GM12878 (cell line): ENCODE measurements around the gene KCNH6. TPM values are rescaled to one million over a fixed set of nuclear protein-coding genes. Genes with fewer than 3 reads are reported as not detected.
A peak's percentile ranks its signal among the peaks of the same experiment; 100 is the strongest.

Source experiments
- ATAC-seq: fragments of 200-7000 bp; cut with Tn5 transposase; 3 replicates; pipeline ENCODE4 v1.9.1; 2020; ENCODE audit warnings: mild to moderate bottlenecking, moderate library complexity
- BruUV-seq: library from RNA; stranded (reverse); fragments of 400-500 nt; replicated peaks from 2 replicates; lab custom pipeline; 2021; lab: Mats Ljungman, UMichigan
- CTCF ChIA-PET: fragments of 300-600 bp; sonication (Branson Sonifier 250); formaldehyde crosslinking; extraction: SDS; loops from one replicate; lab custom pipeline; 2021; ENCODE audit warnings: inconsistent platforms; lab: Yijun Ruan, JAX
- POLR2A ChIA-PET: fragments of 350-600 bp; formaldehyde crosslinking; extraction: SDS; loops from one replicate; lab custom pipeline; 2021; ENCODE audit warnings: inconsistent platforms; lab: Charles Lee
- RAD21 ChIA-PET: fragments of 300-600 bp; sonication (Branson Sonifier 250); formaldehyde crosslinking; loops from one replicate; lab custom pipeline; 2023; ENCODE audit warnings: antibody characterized with exemption; ENCODE audit not compliant: unreplicated experiment; lab: Charles Lee
- SMC1A ChIA-PET: fragments of 300-600 bp; sonication (Branson Sonifier 250); formaldehyde crosslinking; loops from one replicate; lab custom pipeline; 2023; ENCODE audit not compliant: unreplicated experiment, uncharacterized antibody; lab: Charles Lee
- DNase-seq: peaks from one replicate; pipeline ENCODE4 v3.0.0-alpha.2; 2011; ENCODE audit warnings: low read depth, low spot score
- FAIRE-seq: peaks from 3 replicates; lab custom pipeline; 2011; peaks lifted over from hg19 to GRCh38; lab: Jason Lieb, UNC
- H2AFZ ChIP-seq: 2 replicates; pipeline ENCODE4 v1.6.0; 2011; ENCODE audit warnings: low read depth, low read length, control low read depth; ENCODE audit not compliant: control insufficient read depth
- H3K27ac ChIP-seq: 2 replicates; pipeline ENCODE4 v1.5.1; 2011; ENCODE audit warnings: control low read depth; ENCODE audit not compliant: control insufficient read depth, insufficient read depth
- H3K27me3 ChIP-seq, 2 experiments: replicated peaks in 1 of 2; 2 replicates each; pipeline versions ENCODE4 v1.6.0 to v1.6.1; 2011; ENCODE audit warnings: low read length in 1 of 2; ENCODE audit not compliant: control insufficient read depth in 2 of 2, insufficient read depth in 2 of 2
- H3K36me3 ChIP-seq, 2 experiments: 2 replicates each; pipeline ENCODE4 v1.5.1; 2011; ENCODE audit warnings: low read length in 1 of 2; ENCODE audit not compliant: control insufficient read depth in 2 of 2, insufficient read depth in 2 of 2
- H3K4me1 ChIP-seq: 2 replicates; pipeline ENCODE4 v1.6.1; 2011; ENCODE audit warnings: mild to moderate bottlenecking, low read length, moderate library complexity, mixed read lengths; ENCODE audit not compliant: control insufficient read depth, insufficient read depth
- H3K4me2 ChIP-seq: 2 replicates; pipeline ENCODE4 v1.6.0; 2011; ENCODE audit warnings: control low read depth; ENCODE audit not compliant: control insufficient read depth, insufficient read depth
- H3K4me3 ChIP-seq: fragments of 200-600 bp; sonication (generic); 2 replicates; pipeline ENCODE4 v1.5.1; 2016
- H3K79me2 ChIP-seq: 2 replicates; pipeline ENCODE4 v1.6.0; 2011; ENCODE audit warnings: low read length; ENCODE audit not compliant: control insufficient read depth, insufficient read depth
- H3K9ac ChIP-seq: 2 replicates; pipeline ENCODE4 v1.8.0; 2011; ENCODE audit warnings: low read length, control low read depth, mixed read lengths; ENCODE audit not compliant: control insufficient read depth, insufficient read depth
- H3K9me3 ChIP-seq: replicated peaks from 3 replicates; pipeline ENCODE4 v1.5.1; 2011; ENCODE audit warnings: mild to moderate bottlenecking, low read length; ENCODE audit not compliant: control insufficient read depth, insufficient read depth
- H4K20me1 ChIP-seq: 2 replicates; pipeline ENCODE4 v1.6.0; 2011; ENCODE audit not compliant: control insufficient read depth, insufficient read depth
- ASH2L ChIP-seq: fragments of 300-600, 200-600 bp; sonication (generic); IDR thresholded peaks from 2 replicates; pipeline ENCODE4 v1.6.1; 2017; ENCODE audit warnings: low read depth, mild to moderate bottlenecking, borderline replicate concordance
- DPF2 ChIP-seq: fragments of 450-650 bp; IDR thresholded peaks from 2 replicates; pipeline ENCODE4 v1.6.1; 2017; ENCODE audit warnings: mild to moderate bottlenecking
- HDAC6 ChIP-seq: fragments of 200-600 bp; sonication (generic); IDR thresholded peaks from one replicate; pipeline ENCODE4 v1.8.0; 2017; ENCODE audit warnings: antibody characterized with exemption; ENCODE audit not compliant: unreplicated experiment
- JUND ChIP-seq: IDR thresholded peaks from 2 replicates; pipeline ENCODE4 v1.6.1; 2012; ENCODE audit warnings: low read depth, mild to moderate bottlenecking, low read length, improper control_type of control experiment, moderate library complexity
- NFYB ChIP-seq: IDR thresholded peaks from 2 replicates; pipeline ENCODE4 v1.6.1; 2011; ENCODE audit warnings: low read depth, mild to moderate bottlenecking, low read length, improper control_type of control experiment, moderate library complexity; ENCODE audit not compliant: insufficient read depth
- SREBF1 ChIP-seq: IDR thresholded peaks from 2 replicates; pipeline ENCODE4 v1.6.1; 2012; ENCODE audit warnings: mild to moderate bottlenecking, low read length
- SUZ12 ChIP-seq: fragments of 200-600 bp; sonication (generic); IDR thresholded peaks from one replicate; pipeline ENCODE4 v1.6.1; 2018; ENCODE audit warnings: antibody characterized with exemption, mild to moderate bottlenecking; ENCODE audit not compliant: unreplicated experiment
- TCF12 ChIP-seq: IDR thresholded peaks from 2 replicates; pipeline ENCODE4 v1.6.1; 2011; ENCODE audit warnings: low read depth, mild to moderate bottlenecking, low read length
- TCF3 ChIP-seq: IDR thresholded peaks from 2 replicates; pipeline ENCODE4 v1.6.1; 2012; ENCODE audit warnings: low read depth, mild to moderate bottlenecking, low read length, borderline replicate concordance; ENCODE audit not compliant: insufficient read depth
- WGBS: methylation state at CpG from one replicate; pipeline ENCODE4 v1.1.6; 2016; ENCODE audit warnings: low lambda C conversion rate; ENCODE audit not compliant: insufficient replicate concordance, insufficient coverage; ENCODE audit errors: missing lambda C conversion rate; 5-methylcytosine and 5-hydroxymethylcytosine counted together
- in situ Hi-C: fragments of 300-500 bp; cut with MboI; formaldehyde crosslinking; loops from 9 replicates; pipeline ENCODE4 v1.14.3; 2018; ENCODE audit warnings: mixed read lengths
- intact Hi-C: fragments of 100-400 bp; cut with micrococcal nuclease; formaldehyde crosslinking; loops from one replicate; pipeline ENCODE4 v1.14.2; 2022; ENCODE audit not compliant: unreplicated experiment
- polyA plus RNA-seq, 11 experiments: library from polyadenylated mRNA; depleted of rRNA in 4 of 11; unstranded in 6 of 11; stranded (reverse) in 5 of 11; fragments of >200 nt; fragmentation: Nextera tagmentation in 4 of 11; fragmentation: Illumina TruSeq in 1 of 11; extraction: Ambion mirVana in 4 of 11; extraction: Trizol in 1 of 11; gene quantifications; 1 replicate in 1 of 11; 2 replicates in 10 of 11; pipeline versions ENCODE4 v1.2.1 to v1.2.3, GENCODE V29; 2011 to 2016; ENCODE audit warnings: inconsistent platforms in 2 of 11, missing spikeins in 2 of 11, low read depth in 1 of 11
- total RNA-seq, 4 experiments: library from RNA; depleted of rRNA in 3 of 4; stranded (reverse); fragments of >200 nt in 3 of 4; fragmentation: Illumina TruSeq in 1 of 4; extraction: Trizol in 1 of 4; gene quantifications; 2 replicates each; pipeline versions ENCODE4 v1.2.1 to v1.2.3, GENCODE V29; 2013 to 2021
- TF ChIP-seq, protein P1 (sequence below): fragments of 450-650 bp; formaldehyde crosslinking; IDR thresholded peaks from 2 replicates; pipeline ENCODE4 v1.5.0; 2022; ENCODE audit warnings: mild to moderate bottlenecking, missing genetic modification characterization
- TF ChIP-seq, protein P2 (sequence below): fragments of 450-650 bp; IDR thresholded peaks from 2 replicates; pipeline ENCODE4 v1.6.1; 2017; ENCODE audit warnings: mild to moderate bottlenecking
- TF ChIP-seq, protein P3 (sequence below): IDR thresholded peaks from 2 replicates; pipeline ENCODE4 v1.6.1; 2011; ENCODE audit warnings: mild to moderate bottlenecking, low read depth, low read length, moderate library complexity; ENCODE audit not compliant: insufficient replicate concordance

The KCNH6 gene
- total and polyA plus RNA-seq, 10 of the 15 experiments (the other 5 are each of a cell fraction or from before 2014, with no cell fraction given), result not detected

DNA sequence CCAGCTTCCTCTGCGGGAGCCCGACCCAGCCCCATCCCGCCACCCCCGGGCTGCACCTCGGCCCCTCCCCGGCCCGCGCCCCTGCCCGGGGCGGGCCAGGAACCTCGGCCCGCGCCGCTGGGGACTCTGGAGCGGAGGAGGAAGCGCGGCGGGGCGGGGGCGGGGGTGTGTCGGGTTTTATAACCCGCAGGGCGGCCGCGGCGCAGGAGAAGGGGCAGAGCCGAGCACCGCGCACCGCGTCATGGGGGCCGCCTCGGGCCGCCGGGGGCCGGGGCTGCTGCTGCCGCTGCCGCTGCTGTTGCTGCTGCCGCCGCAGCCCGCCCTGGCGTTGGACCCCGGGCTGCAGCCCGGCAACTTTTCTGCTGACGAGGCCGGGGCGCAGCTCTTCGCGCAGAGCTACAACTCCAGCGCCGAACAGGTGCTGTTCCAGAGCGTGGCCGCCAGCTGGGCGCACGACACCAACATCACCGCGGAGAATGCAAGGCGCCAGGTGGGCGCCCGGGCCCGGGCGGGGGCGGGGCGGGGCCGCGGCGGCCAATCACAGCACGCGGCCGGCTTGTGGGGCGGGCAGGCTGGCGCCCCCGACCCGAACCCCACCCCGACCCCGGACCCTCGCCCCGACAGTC lies 46.2 kb upstream of the KCNH6 start, which contains the start of gene ACE:
Gene ACE (plus strand): TSS at position 208 of the 626 bp plus-strand sequence. CDS start 34 bp downstream, at position 242.
- Histone ChIP-seq H2AFZ (peak within 1 kb of the TSS; percentile 44; the same call in 1 of the 2 replicates), H3K27ac (no peak within 1 kb of the TSS), H3K36me3 (no peaks in the 10 kb centered on the region), H3K4me1 (peaks cover 5% of the 10 kb centered on the region), H4K20me1 (no peaks in the 10 kb centered on the region), H3K9ac (no peak within 1 kb of the TSS), H3K27me3 (peaks cover 9 to 13% of the 10 kb centered on the region in 2 experiments), H3K9me3 (no peaks in the 10 kb centered on the region), H3K4me3 (peak within 1 kb of the TSS; percentile 50; the same call in 1 of the 2 replicates), H3K79me2 (no peaks in the 10 kb centered on the region), H3K4me2 (peak within 1 kb of the TSS; percentile 74)
- no peak for FAIRE-seq
- TF ChIP-seq DPF2 (no peak), SUZ12 (peak; percentile 94), HDAC6 (peak; percentile 97), TCF12 (0 out of 2 replicates have a peak, but pooled peaks have one; percentile 47), ASH2L (no peak), SREBF1 (no peak), JUND (no peak), TCF3 (0 out of 2 replicates have a peak, but pooled peaks have one; percentile 78), NFYB (no peak)
- TF ChIP-seq, protein P1, sequence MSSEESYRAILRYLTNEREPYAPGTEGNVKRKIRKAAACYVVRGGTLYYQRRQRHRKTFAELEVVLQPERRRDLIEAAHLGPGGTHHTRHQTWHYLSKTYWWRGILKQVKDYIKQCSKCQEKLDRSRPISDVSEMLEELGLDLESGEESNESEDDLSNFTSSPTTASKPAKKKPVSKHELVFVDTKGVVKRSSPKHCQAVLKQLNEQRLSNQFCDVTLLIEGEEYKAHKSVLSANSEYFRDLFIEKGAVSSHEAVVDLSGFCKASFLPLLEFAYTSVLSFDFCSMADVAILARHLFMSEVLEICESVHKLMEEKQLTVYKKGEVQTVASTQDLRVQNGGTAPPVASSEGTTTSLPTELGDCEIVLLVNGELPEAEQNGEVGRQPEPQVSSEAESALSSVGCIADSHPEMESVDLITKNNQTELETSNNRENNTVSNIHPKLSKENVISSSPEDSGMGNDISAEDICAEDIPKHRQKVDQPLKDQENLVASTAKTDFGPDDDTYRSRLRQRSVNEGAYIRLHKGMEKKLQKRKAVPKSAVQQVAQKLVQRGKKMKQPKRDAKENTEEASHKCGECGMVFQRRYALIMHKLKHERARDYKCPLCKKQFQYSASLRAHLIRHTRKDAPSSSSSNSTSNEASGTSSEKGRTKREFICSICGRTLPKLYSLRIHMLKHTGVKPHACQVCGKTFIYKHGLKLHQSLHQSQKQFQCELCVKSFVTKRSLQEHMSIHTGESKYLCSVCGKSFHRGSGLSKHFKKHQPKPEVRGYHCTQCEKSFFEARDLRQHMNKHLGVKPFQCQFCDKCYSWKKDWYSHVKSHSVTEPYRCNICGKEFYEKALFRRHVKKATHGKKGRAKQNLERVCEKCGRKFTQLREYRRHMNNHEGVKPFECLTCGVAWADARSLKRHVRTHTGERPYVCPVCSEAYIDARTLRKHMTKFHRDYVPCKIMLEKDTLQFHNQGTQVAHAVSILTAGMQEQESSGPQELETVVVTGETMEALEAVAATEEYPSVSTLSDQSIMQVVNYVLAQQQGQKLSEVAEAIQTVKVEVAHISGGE (CRISPR knock-in tag), result no peak
- TF ChIP-seq, protein P2, sequence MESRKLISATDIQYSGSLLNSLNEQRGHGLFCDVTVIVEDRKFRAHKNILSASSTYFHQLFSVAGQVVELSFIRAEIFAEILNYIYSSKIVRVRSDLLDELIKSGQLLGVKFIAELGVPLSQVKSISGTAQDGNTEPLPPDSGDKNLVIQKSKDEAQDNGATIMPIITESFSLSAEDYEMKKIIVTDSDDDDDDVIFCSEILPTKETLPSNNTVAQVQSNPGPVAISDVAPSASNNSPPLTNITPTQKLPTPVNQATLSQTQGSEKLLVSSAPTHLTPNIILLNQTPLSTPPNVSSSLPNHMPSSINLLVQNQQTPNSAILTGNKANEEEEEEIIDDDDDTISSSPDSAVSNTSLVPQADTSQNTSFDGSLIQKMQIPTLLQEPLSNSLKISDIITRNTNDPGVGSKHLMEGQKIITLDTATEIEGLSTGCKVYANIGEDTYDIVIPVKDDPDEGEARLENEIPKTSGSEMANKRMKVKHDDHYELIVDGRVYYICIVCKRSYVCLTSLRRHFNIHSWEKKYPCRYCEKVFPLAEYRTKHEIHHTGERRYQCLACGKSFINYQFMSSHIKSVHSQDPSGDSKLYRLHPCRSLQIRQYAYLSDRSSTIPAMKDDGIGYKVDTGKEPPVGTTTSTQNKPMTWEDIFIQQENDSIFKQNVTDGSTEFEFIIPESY, result no peak
- TF ChIP-seq, protein P3, sequence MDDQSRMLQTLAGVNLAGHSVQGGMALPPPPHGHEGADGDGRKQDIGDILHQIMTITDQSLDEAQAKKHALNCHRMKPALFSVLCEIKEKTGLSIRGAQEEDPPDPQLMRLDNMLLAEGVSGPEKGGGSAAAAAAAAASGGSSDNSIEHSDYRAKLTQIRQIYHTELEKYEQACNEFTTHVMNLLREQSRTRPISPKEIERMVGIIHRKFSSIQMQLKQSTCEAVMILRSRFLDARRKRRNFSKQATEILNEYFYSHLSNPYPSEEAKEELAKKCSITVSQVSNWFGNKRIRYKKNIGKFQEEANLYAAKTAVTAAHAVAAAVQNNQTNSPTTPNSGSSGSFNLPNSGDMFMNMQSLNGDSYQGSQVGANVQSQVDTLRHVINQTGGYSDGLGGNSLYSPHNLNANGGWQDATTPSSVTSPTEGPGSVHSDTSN, result no peak
- CTCF ChIA-PET, result interaction anchor here (1.2 to 7.0 kb wide), 3 partner anchors 33 to 135 kb away, joined by 3 to 104 read pairs (median 4); no protein-coding TSS in a partner anchor
- WGBS, result 0% methylated on average over 27 of the region's 78 CpGs
- RAD21 ChIA-PET, result interaction anchor here (6.5 kb wide), 1 partner anchor 49 kb away, joined by 75 read pairs; no protein-coding TSS in a partner anchor
- POLR2A ChIA-PET, result no interaction called here
- peak; percentile 28 for ATAC-seq
- in situ Hi-C loops (loop anchor here (5.0 kb wide), 1 partner anchor 55 kb away; no protein-coding TSS in a partner anchor), intact Hi-C loops (loop anchor here (5.0 kb wide), 1 partner anchor 35 kb away; no protein-coding TSS in a partner anchor)
- DNase-seq, result no peak
- SMC1A ChIA-PET, result no interaction called here
- no TSS peak for BruUV-seq
